HL-60 (cell line): ENCODE measurements around the gene LMAN1L.

ENCODE experiments used
- DNase-seq, 2 experiments: peaks; one replicate each; pipeline ENCODE4 v3.0.0-alpha.2; 2010 to 2020; ENCODE audit warnings: low read depth in 1 of 2, low spot score in 1 of 2
- H3K27ac ChIP-seq: fragments of 250-450 bp; sonication (Bioruptor Pico); replicated peaks from 2 replicates; pipeline ENCODE4 v1.5.1; 2020; ENCODE audit warnings: mild to moderate bottlenecking, moderate library complexity
- H3K27me3 ChIP-seq: fragments of 250-450 bp; sonication (Bioruptor Pico); 2 replicates; pipeline ENCODE4 v1.5.1; 2021; ENCODE audit warnings: mild to moderate bottlenecking, moderate library complexity; ENCODE audit not compliant: insufficient read depth, poor library complexity, severe bottlenecking
- H3K4me3 ChIP-seq: replicated peaks from 2 replicates; pipeline ENCODE4 v1.5.1; 2011; ENCODE audit warnings: mild to moderate bottlenecking, control low read depth, low read length; ENCODE audit not compliant: insufficient read depth
- CTCF ChIP-seq: IDR thresholded peaks from one replicate; pipeline ENCODE4 v1.5.1; 2011; ENCODE audit warnings: low read length, control low read depth, inconsistent platforms; ENCODE audit not compliant: insufficient read depth
- GABPA ChIP-seq: IDR thresholded peaks from 2 replicates; pipeline ENCODE4 v1.6.1; 2012; ENCODE audit warnings: low read depth
- POLR2AphosphoS5 ChIP-seq: IDR thresholded peaks from 2 replicates; pipeline ENCODE4 v1.6.1; 2012; ENCODE audit warnings: low read depth
- REST ChIP-seq: IDR thresholded peaks from 2 replicates; pipeline ENCODE4 v1.6.1; 2012; ENCODE audit warnings: low read depth; ENCODE audit not compliant: insufficient replicate concordance
- SPI1 ChIP-seq: IDR thresholded peaks from 2 replicates; pipeline ENCODE4 v1.6.1; 2012; ENCODE audit warnings: low read depth, mild to moderate bottlenecking, borderline replicate concordance

LMAN1L gene

GRCh38 chr15:74791667-74792066 lies 21.0 kb upstream of the LMAN1L start:
- DNase-seq, result no peak
- Histone ChIP-seq H3K27me3 (no peaks in the 10 kb centered on the region), H3K4me3 (no peak overlapping the region), H3K27ac (peak overlapping the region; percentile 91)
- TF ChIP-seq GABPA, result no peak
- TF ChIP-seq POLR2AphosphoS5, result no peak
- TF ChIP-seq REST, result no peak
- no peak for TF ChIP-seq CTCF
- no peak for TF ChIP-seq SPI1

GRCh38 chr15:74792227-74793016 lies 20.2 kb upstream of the LMAN1L start:
- Histone ChIP-seq H3K4me3 (no peak overlapping the region), H3K27me3 (no peaks in the 10 kb centered on the region), H3K27ac (0 out of 2 replicates have a peak overlapping the region, but pooled peaks have one; percentile 13)
- TF ChIP-seq GABPA, result no peak
- no peak for TF ChIP-seq REST
- TF ChIP-seq CTCF, result no peak
- TF ChIP-seq POLR2AphosphoS5, result no peak
- no peak for TF ChIP-seq SPI1
- no peak for DNase-seq

- Histone ChIP-seq H3K4me3 (no peak overlapping the region), H3K27ac (no peak overlapping the region), H3K27me3 (no peaks in the 10 kb centered on the region)
- TF ChIP-seq CTCF (peak; percentile 2), POLR2AphosphoS5 (no peak)
- peak in 1 of 2 experiments; percentile 54 for DNase-seq
These were observed 19.3 kb upstream of the LMAN1L start for GRCh38 chr15:74793135-74794028.
